GM19463 (cell line): Measurements from ENCODE around the gene RPL7L1.
"Not testable (repeated sequence)": the region's sequence is repeated elsewhere in the genome, so short reads cannot be mapped to it uniquely, and the experiment has no call there.

Source experiments
- ATAC-seq: cut with Tn5 transposase; IDR thresholded peaks from one replicate; pipeline ENCODE4 v1.9.1; 2021; ENCODE audit warnings: mild to moderate bottlenecking, moderate library complexity; ENCODE audit not compliant: unreplicated experiment

RPL7L1 gene

DNA sequence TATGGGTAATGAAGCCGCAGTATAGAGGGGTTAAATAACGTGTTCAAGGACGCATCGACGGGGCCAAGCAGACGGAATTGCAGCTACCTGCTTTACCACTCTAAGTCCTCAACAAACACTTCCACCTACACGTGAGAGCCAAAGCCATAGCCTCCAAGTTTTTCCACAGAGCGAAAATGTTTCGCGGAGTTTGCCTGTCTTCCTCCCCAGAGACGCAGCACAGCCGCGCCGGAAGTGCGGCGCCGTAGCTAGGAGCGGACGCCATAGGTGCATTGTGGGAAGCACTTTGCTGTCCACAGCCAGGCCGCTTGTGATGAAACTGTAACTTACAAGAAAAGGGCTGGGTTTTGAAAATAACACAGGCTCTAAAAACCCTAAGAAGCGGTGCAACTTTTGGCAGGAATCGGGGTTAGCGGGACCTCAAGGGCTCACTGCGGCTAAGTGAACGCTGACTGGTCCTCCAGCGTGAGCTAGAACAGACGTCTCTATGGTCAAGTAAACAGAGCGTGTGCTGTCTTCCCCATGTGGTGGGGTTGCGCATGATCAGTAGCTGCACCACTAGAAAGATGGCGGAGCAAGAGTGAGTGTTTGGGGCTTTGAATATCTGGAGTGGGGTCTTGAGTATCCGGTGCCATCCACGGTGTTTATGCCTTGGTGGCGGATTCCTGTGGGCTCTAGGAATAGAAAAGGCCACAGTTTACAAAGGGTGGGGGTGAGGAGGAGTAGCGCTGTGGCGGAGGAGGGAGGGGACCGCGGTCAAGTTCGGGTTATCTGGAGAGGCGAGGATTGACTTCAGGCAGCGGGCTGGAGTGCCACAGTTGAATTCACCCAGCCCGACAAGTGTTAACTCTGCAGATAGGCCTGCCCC, at the start of gene RPL7L1:
TSS of gene RPL7L1 (plus strand) at position 245 of the 868 bp plus-strand sequence. CDS start at position 540, 295 bp downstream.
- ATAC-seq = peak; percentile 87

DNA sequence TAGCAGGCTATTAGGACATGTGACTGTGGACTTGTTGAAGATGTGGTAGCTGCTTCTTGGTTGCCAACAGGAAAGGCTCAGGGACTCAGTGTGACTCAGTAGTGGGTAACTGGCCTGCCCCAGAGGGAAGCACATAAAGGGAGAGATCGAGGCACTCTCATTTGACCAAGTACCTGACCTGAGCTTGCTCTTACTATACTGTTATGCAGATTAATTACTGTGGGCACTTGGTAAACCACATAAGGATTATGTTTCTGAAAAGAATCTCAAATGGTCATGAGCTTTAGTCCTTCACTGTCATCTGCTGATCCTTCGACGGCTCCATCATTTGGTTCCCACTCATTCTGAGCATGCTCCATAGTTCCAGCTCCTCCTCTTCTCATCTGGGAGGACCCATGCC, 48.2 kb upstream of the RPL7L1 start:
- ATAC-seq = no peak

DNA sequence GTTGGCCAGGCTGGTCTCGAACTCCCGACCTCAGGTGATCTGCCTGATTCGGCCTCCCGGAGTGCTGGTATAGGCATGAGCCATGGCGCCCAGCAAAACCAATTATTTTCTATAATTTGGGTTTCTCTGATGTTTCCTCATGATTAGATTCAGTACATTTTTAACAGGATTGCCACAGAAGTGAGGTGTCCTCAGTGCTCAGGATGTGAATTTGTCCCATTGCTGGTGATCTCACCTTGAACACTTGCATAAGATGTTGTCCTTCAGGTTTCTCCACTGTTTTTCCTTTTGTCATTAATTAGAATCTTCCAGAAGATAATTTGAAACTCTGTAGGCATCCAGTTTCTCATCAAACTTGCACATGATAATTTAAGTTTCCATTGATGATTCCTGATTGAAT, 45.4 kb upstream of the RPL7L1 start:
- ATAC-seq = no peak

DNA sequence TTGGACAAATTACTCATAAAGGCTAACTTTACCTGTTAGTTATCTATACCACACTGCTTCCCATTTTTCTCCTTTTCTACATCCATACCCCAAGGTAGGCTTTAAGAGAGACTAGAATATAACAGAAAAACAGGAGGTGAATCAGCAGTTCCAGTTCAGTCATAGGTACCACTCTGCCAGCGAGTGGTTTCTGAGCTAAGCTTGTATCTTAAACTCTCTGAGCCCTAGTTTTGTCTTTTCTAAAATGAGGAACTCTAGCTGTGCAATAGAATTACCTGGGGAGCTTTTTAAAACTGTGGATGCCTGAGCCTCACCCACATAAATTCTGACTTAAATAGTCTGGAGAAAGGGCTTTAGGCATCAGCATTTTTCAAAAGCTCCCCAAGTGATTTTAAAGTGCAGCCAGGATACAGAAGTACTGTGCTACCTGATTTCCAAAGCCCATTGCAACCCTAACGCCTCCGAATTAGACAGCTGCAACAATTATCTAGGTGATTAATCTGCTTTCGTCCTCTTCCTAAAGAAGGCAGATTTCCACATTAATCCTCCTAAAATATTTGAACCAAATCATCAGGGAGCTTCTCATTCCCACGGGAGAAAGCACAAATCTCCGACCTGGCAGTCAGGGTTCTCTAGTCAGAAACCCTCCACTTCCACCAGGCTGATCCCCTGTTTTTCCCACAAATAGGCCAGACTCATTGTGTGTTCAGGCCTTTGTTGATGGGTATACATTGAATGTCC, 37.4 kb upstream of the RPL7L1 start:
- no peak for ATAC-seq

DNA sequence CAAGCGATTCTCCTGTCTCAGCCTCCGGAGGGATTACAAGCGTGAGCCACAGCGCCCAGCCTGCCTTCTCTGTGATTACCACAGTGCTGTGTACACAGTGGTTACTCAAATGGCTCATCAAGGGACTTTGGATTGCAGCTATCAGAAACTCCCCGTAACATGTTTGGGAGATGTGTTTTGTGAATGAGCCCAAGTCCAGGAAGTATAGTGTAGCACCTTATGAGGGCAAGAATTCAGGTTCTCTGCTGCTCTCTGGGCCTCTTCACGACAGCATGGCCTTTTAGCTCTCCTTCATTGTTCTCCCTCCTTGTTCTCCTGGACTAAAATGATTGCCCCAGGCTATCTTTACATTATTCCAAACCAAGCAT, 34.1 kb upstream of the RPL7L1 start:
- ATAC-seq = no peak

DNA sequence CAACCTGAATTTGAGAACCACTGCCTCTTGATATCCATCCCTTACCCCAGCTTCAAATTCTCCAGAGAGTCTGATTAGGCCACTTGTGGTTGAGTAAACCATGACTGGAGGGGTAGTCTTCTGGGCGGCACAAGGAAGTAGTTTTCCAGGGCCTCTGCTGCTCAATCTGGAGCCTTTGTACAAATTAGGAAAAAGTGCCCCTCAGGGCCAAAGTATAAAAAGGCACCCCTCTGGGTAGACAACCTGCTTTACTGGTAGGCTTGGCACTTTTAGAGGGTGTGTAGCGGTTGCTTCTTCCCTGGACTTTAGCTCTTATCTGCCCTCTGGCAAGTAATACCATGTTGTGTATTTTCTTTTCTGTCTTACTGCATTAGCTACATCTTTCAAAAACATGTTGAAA, 32.9 kb upstream of the RPL7L1 start:
- no peak for ATAC-seq

DNA sequence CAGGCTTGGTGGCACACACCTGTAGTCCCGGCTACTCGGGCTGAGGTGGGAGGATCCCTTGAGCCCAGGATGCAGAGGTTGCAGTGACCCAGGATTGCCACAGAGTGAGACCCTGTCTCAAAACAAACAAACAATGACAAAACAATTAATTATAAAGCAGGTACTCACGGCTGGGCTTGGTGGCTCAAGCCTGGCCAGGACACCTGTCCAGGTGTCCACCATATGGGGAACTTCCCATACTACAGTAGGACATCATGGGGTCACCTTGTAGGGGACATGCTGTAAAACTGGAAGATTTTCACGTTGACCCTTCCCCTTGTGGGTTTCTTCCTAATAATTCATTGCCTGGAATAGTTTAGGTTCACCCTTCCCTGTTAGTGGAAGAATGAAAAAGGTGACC, 30.7 kb upstream of the RPL7L1 start:
- ATAC-seq = no peak

DNA sequence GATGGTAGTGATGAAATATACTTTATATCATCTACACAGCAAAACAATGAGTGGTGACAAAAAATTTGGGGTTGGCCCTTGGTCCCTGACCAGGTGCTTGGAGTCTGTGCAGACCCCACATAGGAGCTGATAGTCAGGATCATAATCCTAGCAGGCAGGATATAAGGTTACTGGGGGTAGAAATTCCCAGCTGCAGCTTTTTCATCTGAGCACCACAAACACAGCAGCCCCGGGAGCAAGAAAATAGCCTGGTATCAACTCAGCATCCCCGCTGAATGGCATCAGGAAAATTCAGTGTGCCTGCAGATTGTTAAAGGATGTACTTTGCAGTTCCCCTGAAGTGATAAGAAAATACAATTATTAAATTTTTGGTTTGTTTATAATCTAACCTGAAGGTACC, 27.8 kb upstream of the RPL7L1 start:
- no peak for ATAC-seq

DNA sequence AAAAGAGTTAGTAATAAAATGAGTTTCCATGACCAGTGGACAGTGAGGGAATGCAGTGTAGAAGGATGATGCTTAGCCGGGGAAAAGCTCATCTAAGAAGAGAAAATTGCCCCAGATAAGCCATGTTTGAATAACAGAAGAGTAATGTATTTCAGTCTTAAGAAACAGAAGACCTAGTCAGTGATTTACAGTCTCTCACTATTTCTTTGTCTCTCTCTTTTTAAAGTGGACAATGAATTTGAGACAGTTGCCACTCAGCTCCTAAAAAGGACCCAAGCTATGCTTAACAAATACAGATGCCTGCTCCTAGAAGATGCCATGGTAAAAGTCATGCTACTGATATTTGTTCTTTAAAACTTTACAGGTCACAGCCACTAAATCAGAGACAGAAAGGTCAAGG, 19.4 kb upstream of the RPL7L1 start:
- ATAC-seq = no peak

DNA sequence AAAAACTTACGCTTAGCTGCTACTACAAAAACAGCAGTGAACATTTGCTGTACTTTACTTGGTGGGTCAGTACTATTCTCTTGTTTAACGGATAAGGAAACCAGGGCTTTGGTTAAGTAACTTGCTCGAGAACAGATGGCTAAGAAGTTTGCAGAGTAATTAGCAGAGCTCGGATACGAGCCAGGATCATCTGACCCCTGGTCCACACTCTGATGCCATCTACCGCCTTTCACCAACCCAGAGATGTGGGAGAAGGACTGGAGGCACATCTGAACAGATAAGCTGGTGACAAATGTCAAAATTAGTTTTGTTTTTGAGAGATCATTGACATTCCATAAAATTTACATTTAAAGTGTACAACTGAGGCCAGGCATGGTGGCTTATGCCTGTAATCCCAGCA, 18.9 kb upstream of the RPL7L1 start:
- ATAC-seq = no peak

DNA sequence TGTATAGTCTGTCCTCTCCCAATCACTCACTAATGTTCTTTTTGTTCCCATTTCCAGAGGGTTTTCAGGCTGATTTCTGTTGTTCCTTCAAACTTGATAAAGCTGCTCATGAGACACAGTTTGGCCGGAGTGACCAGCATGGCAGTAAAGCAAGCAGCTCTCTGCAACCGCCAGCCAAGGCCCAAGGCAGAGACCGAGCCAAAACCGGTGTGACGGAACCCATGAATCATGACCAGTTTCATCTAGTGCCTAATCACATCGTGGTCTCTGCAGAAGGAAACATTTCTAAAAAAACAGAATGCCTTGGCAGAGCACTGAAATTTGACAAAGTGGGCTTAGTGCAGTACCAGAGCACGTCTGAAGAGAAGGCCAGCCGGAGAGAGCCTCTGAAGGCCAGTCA, 14.8 kb upstream of the RPL7L1 start:
- no peak for ATAC-seq

DNA sequence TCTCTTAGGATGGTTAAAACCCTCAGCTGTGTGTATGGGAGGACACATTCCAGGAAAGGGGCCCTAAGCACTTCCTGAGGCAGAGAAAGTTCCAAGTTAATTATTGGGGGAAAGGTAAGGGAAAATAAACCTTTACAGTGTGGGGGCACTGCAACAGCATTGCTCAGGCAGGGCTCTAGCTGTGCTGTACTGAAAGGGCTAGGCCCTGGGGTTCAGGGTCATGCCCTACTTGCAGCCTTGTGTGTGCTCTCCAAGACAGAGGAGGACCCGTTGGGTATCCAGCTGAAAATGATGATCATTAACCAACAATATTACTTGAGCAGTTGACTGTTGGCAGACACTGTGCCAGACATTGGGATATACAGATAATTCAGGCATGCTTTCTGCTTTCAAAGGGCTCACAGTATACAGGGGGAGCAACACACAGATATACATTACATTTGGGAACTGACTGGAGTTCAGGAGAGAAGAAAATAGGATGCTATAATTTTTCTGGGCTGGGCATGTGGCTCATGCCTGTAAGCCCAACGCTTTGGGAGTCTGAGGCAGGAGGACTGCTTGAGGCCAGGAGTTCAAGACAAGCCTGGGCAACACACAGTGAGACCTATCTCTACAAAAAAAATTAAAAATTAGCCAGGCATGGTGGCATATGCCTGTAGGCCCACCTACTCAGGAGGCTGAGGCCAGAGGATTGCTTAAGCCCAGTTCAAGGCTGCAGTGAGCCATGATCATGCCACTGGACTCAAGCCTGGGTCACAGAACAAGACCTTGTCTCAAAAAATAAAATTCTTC, 9.1 kb upstream of the RPL7L1 start:
- ATAC-seq = no peak

DNA sequence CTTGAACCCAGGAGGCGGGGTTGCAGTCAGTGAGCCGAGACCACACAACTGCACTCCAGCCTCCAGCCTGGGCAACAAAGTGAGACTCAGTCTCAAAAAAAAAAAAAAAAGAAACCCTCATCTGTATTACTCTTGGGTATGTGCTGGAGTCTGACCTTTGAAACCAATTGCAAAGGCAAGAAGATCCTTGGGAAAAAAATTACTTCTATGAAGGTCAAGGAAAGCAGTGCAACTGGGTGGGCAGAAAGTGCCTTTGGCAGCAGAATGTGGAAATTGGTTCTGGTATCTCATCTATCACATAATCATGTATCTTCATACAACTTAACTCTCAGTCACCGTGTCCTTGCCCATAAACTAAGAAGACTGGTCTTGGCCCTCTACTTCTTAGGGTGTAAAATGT, 7.7 kb upstream of the RPL7L1 start:
- no peak for ATAC-seq

DNA sequence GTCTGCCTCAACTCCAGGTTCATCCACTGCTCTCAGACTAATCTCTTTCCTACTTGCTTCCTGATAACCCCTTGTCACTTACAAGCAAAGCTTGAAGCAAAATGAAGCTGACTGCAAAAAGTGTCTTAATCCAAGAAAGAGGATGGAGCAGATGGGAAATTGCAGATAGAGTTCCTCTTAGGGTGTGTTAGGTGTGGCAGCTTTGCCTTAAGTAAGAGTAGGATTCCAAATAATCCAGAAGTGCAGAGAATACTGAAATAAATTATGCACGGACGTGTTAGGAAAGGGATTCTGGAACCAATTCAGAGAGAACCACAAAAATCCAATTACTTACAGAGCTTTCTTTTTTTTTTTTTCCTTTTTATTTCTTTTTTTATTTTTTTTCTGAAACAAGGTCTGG, 6.1 kb upstream of the RPL7L1 start:
- ATAC-seq = no peak

DNA sequence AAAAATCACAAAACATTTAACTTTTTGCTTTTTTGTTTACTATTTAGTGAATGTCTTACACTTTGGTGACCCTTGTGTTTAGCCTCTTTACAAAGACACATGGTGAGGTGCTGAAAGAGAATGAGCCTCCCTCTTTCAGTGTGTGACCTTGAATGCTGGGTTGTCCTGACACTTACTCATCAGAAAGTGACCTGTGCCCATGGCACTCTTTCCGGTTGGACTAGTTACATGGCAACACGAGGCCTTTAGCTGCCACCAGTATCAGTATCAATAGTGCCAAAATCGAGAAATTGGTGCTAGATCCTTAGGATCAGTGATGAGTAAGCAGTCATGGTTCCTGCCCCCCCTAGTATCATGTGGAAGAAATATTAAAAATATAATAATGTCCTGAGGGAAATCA, 1.7 kb upstream of the RPL7L1 start:
- ATAC-seq = no peak

DNA sequence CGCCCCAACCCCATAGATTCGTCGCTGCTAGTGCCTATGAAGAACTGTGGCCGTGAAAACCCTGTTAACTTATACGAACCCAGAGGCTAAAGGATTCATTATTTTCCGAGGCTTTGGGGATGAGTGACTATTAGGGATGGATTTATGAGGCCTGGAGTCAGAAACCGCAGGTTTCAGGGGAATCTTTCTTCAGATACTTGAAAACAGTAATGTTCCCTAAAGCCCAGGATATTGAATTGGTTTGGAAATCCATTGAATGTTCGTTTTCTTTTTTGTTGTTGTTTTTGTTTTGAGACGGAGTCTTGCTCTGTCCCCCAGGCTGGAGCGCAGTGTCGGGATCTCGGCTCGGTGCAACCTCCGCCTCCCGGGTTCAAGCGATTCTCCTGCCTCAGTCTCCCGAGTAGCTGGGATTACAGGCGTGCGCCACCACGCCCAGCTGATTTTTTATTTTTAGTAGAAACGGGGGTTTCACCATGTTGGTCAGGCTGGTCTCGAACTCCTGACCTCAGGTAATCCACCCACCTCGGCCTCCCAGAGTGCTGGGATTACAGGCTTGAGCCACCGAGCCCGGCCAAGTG, 913 bp downstream of the RPL7L1 start:
- not testable (repeated sequence) for ATAC-seq

DNA sequence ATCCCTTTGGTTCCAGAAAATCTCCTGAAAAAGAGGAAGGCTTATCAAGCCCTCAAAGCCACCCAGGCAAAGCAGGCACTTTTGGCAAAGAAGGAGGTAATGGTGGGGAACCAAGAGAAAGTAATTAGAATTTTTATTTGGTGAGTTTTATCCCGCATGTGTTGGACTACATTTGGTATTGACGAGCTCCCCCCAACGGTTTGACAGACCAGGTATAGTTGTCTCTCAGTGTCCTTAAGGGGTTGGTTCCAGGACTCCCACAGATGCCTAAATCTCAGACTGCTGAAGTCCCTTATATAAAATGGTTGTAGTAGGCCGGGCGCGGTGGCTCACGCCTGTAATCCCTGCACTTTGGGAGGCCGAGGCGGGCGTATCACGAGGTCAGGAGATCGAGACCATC, 1.5 kb downstream of the RPL7L1 start:
- not testable (repeated sequence) for ATAC-seq

DNA sequence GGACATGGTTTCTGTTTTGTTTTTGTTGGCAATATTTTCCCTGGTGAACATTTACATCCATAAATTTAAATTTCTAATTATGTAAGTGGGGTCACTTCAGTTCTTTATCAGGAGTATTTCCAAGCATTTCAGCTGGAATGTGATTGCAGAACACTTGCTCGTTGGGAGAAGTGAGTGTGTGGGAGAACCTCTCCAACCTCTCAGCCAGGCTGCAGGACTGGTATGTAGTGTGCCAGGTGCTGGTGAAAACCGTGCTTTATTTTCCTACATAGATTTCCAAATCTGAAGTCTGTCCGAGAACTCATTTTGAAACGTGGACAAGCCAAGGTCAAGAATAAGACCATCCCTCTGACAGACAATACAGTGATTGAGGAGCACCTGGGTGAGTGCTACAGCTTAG, 6.3 kb downstream of the RPL7L1 start:
- ATAC-seq = no peak

DNA sequence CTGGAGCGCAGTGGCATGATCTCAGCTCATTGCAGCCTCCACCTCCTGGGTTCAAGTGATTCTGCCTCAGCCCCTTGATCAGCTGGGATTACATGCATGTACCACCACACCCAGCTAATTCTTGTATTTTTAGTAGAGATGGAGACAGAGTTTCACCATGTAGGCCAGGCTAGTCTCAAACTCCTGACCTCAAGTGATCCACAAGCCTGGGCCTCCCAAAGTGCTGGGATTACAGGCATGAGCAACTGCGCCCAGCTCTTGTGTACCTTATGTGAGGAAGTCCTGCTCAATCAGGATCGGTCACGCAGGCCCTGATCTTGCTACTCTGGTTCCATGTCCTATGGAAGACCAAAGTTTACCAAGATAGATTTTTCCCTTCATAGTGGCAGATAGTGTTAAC, 8.8 kb downstream of the RPL7L1 start:
- ATAC-seq = not testable (repeated sequence)

DNA sequence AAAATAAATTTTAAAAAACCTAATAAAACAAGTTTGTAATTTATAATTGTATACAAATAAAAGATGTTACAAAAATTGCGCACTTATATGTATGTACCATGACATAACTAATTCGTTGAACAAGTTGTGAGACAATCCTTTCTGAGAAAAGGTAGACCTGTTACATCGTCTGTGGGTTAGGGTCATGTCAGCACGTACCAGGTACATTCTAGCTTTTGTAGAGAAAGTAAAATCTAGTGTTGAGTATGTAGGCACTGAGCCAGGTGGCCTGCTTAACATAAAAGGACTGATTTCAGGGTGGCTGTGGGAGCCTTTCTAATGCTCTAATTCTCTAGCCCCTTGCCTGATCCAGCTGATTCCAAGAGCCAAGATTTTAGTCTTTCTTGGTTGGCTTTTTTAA, 10.4 kb downstream of the RPL7L1 start:
- ATAC-seq = no peak
